ENCODE measurements around the gene ABCB11.
A peak's percentile ranks its signal among the peaks of the same experiment; 100 is the strongest.
"Not testable (repeated sequence)": the region's sequence is repeated elsewhere in the genome, so short reads cannot be mapped to it uniquely, and the experiment has no call there.

Gene ABCB11

GRCh38 chr2:169031202-169031601 lies at the start of gene ABCB11:
Gene ABCB11 (minus strand): TSS chr2:169031324. CDS start chr2:169018125, 13,199 bp downstream.
- no peak for DNase-seq

GRCh38 chr2:169080250-169081069 lies 49.3 kb upstream of the ABCB11 start:
- DNase-seq: no peak

GRCh38 chr2:169077674-169078240 lies 46.6 kb upstream of the ABCB11 start:
- no peak for DNase-seq

GRCh38 chr2:169073963-169074751 lies 43.0 kb upstream of the ABCB11 start:
- no peak for DNase-seq

GRCh38 chr2:169073211-169073962 lies 42.3 kb upstream of the ABCB11 start:
- DNase-seq: no peak

GRCh38 chr2:169072163-169072925 lies 41.2 kb upstream of the ABCB11 start:
- no peak for DNase-seq

- DNase-seq: no peak
Measured at GRCh38 chr2:169071455-169071854, 40.3 kb upstream of the ABCB11 start.

- no peak for DNase-seq
Measured at GRCh38 chr2:169069833-169070232, 38.7 kb upstream of the ABCB11 start.

GRCh38 chr2:169069341-169069740 lies 38.2 kb upstream of the ABCB11 start, which contains the start of gene DHRS9:
Gene DHRS9 (plus strand): TSS chr2:169069563. CDS start chr2:169081582, 12,019 bp downstream.
- DNase-seq: peak; percentile 35 to 56

- no peak for DNase-seq
Measured at GRCh38 chr2:169066897-169067296, 35.8 kb upstream of the ABCB11 start.

GRCh38 chr2:169065864-169066517 lies 34.9 kb upstream of the ABCB11 start:
- DNase-seq: no peak

- DNase-seq: no peak
Measured at GRCh38 chr2:169065422-169065821, 34.3 kb upstream of the ABCB11 start.

GRCh38 chr2:169064199-169064598 lies 33.1 kb upstream of the ABCB11 start:
- DNase-seq: not testable (repeated sequence)

GRCh38 chr2:169054575-169054974 lies 23.5 kb upstream of the ABCB11 start:
- not testable (repeated sequence) for DNase-seq

- no peak for DNase-seq
Measured at GRCh38 chr2:169050476-169051240, 19.5 kb upstream of the ABCB11 start.

- DNase-seq: no peak
Measured at GRCh38 chr2:169049142-169049541, 18.0 kb upstream of the ABCB11 start.

- DNase-seq: no peak
Measured at GRCh38 chr2:169047256-169048250, 16.4 kb upstream of the ABCB11 start.

GRCh38 chr2:169046440-169047151 lies 15.5 kb upstream of the ABCB11 start:
- no peak for DNase-seq

- no peak for DNase-seq
Measured at GRCh38 chr2:169042856-169043255, 11.7 kb upstream of the ABCB11 start.
